ENCODE data around the gene HMBS. TPM values are rescaled to one million over a fixed set of nuclear protein-coding genes. Genes with fewer than 3 reads are reported as not detected.
"Not testable (repeated sequence)": the region's sequence is repeated elsewhere in the genome, so short reads cannot be mapped to it uniquely, and the experiment has no call there.

The HMBS gene
- total RNA-seq, 1 experiment from 2014 or later: 16.4 TPM

GRCh38 chr11:119118227-119118626 lies 33.5 kb downstream of the HMBS start:
- no peak for DNase-seq (ENCODE audit: low spot score)

GRCh38 chr11:119118946-119119345 lies 34.3 kb downstream of the HMBS start:
- DNase-seq (ENCODE audit: low spot score): no peak

GRCh38 chr11:119120639-119121007 lies 35.9 kb downstream of the HMBS start:
- peak; percentile 60 for DNase-seq (ENCODE audit: low spot score)

- peak; percentile 99 for DNase-seq (ENCODE audit: low spot score)
These were observed 36.5 kb downstream of the HMBS start, which contains the start of gene HINFP for GRCh38 chr11:119121008-119121810. Gene HINFP (plus strand): TSS chr11:119121580. CDS start chr11:119126945, 5,365 bp downstream.

GRCh38 chr11:119121811-119122124 lies 37.1 kb downstream of the HMBS start:
- DNase-seq (ENCODE audit: low spot score): no peak

GRCh38 chr11:119125821-119126220 lies 41.1 kb downstream of the HMBS start:
- no peak for DNase-seq (ENCODE audit: low spot score)

GRCh38 chr11:119126675-119127268 lies 42.1 kb downstream of the HMBS start:
- no peak for DNase-seq (ENCODE audit: low spot score)

- no peak for DNase-seq (ENCODE audit: low spot score)
These were observed 46.0 kb downstream of the HMBS start for GRCh38 chr11:119130662-119131061.

- DNase-seq (ENCODE audit: low spot score): no peak
These were observed 49.8 kb downstream of the HMBS start for GRCh38 chr11:119134389-119134978.

- not testable (repeated sequence) for DNase-seq (ENCODE audit: low spot score)
These were observed 54.6 kb downstream of the HMBS start for GRCh38 chr11:119139276-119139675.

Other genes with a start within 250 kb of the HMBS start
- gene CXCR5, start 201.0 kb upstream of the HMBS start, total RNA-seq (2014; rRNA removed; shearing (Covaris generic)): not detected in 2 replicates
- gene BCL9L, start 159.0 kb upstream of the HMBS start, total RNA-seq (2014; rRNA removed; shearing (Covaris generic)): 3.3 and 7.5 TPM in 2 replicates
- not detected in 2 replicates for gene UPK2, start 128.6 kb upstream of the HMBS start, total RNA-seq (2014; rRNA removed; shearing (Covaris generic))
- not detected in 2 replicates for gene FOXR1, start 113.1 kb upstream of the HMBS start, total RNA-seq (2014; rRNA removed; shearing (Covaris generic))
- gene CENATAC, start 86.7 kb upstream of the HMBS start, total RNA-seq (2014; rRNA removed; shearing (Covaris generic)): 11.9 and 14.4 TPM in 2 replicates
- 3,227 and 3,660 TPM in 2 replicates for gene RPS25, start 66.5 kb upstream of the HMBS start, total RNA-seq (2014; rRNA removed; shearing (Covaris generic))
- 118 and 134 TPM in 2 replicates for gene TRAPPC4, start 66.1 kb upstream of the HMBS start, total RNA-seq (2014; rRNA removed; shearing (Covaris generic))
- 21.7 and 26.6 TPM in 2 replicates for gene SLC37A4, start 54.0 kb upstream of the HMBS start, total RNA-seq (2014; rRNA removed; shearing (Covaris generic))
- gene HYOU1, start 27.7 kb upstream of the HMBS start, total RNA-seq (2014; rRNA removed; shearing (Covaris generic)): 134 and 143 TPM in 2 replicates
- 13.8 and 19.2 TPM in 2 replicates for gene VPS11, start 17.1 kb upstream of the HMBS start, total RNA-seq (2014; rRNA removed; shearing (Covaris generic))
- gene DPAGT1, start 17.0 kb downstream of the HMBS start, total RNA-seq (2014; rRNA removed; shearing (Covaris generic)): 25.0 and 43.7 TPM in 2 replicates
- gene C2CD2L, start 22.5 kb downstream of the HMBS start, total RNA-seq (2014; rRNA removed; shearing (Covaris generic)): 2.3 and 5.1 TPM in 2 replicates
- 6.1 and 7.2 TPM in 2 replicates for gene HINFP, start 36.7 kb downstream of the HMBS start, total RNA-seq (2014; rRNA removed; shearing (Covaris generic))
- gene ABCG4, start 64.2 kb downstream of the HMBS start, total RNA-seq (2014; rRNA removed; shearing (Covaris generic)): 0.25 TPM in 1 of 2 replicates, not detected in the other
- gene NLRX1, start 83.8 kb downstream of the HMBS start, total RNA-seq (2014; rRNA removed; shearing (Covaris generic)): 14.3 and 14.7 TPM in 2 replicates
- not detected in 2 replicates for gene NHERF4, start 100.6 kb downstream of the HMBS start, total RNA-seq (2014; rRNA removed; shearing (Covaris generic))
- 7.3 and 11.0 TPM in 2 replicates for gene CBL, start 121.5 kb downstream of the HMBS start, total RNA-seq (2014; rRNA removed; shearing (Covaris generic))
- 66.0 and 88.8 TPM in 2 replicates for gene MCAM, start 232.2 kb downstream of the HMBS start, total RNA-seq (2014; rRNA removed; shearing (Covaris generic))
- gene RNF26, start 249.6 kb downstream of the HMBS start, total RNA-seq (2014; rRNA removed; shearing (Covaris generic)): 4.1 and 6.8 TPM in 2 replicates

All from H4 (cell line).